Measurements from ENCODE around the gene LRFN2. TPM values are rescaled to one million over a fixed set of nuclear protein-coding genes. Genes with fewer than 3 reads are reported as not detected.

LRFN2 gene
- total RNA-seq, 1 donor from 2014 or later, result not detected

- H3K4me3 ChIP-seq (ENCODE audit: low read depth, low read length), result no peak overlapping the region
- no peak for TF ChIP-seq CTCF (conservative IDR thresholded peaks at IDR 0.05; ENCODE audit: low read depth, low read length)
- no peak for DNase-seq (ENCODE audit: low read depth)
Observed at GRCh38 chr6:40479706-40480105, 107.5 kb downstream of the LRFN2 start.

GRCh38 chr6:40477246-40478126 lies 109.7 kb downstream of the LRFN2 start:
- no peak for TF ChIP-seq CTCF (conservative IDR thresholded peaks at IDR 0.05; ENCODE audit: low read depth, low read length)
- H3K4me3 ChIP-seq (ENCODE audit: low read depth, low read length), result no peak overlapping the region
- DNase-seq (ENCODE audit: low read depth), result no peak

GRCh38 chr6:40476673-40477072 lies 110.5 kb downstream of the LRFN2 start:
- no peak for DNase-seq (ENCODE audit: low read depth)
- no peak for TF ChIP-seq CTCF (conservative IDR thresholded peaks at IDR 0.05; ENCODE audit: low read depth, low read length)
- H3K4me3 ChIP-seq (ENCODE audit: low read depth, low read length), result no peak overlapping the region

GRCh38 chr6:40474937-40475336 lies 112.2 kb downstream of the LRFN2 start:
- no peak overlapping the region for H3K4me3 ChIP-seq (ENCODE audit: low read depth, low read length)
- no peak for TF ChIP-seq CTCF (conservative IDR thresholded peaks at IDR 0.05; ENCODE audit: low read depth, low read length)
- DNase-seq (ENCODE audit: low read depth), result no peak

GRCh38 chr6:40473026-40473425 lies 114.1 kb downstream of the LRFN2 start:
- H3K4me3 ChIP-seq (ENCODE audit: low read depth, low read length), result no peak overlapping the region
- DNase-seq (ENCODE audit: low read depth), result no peak
- no peak for TF ChIP-seq CTCF (conservative IDR thresholded peaks at IDR 0.05; ENCODE audit: low read depth, low read length)

- H3K4me3 ChIP-seq (ENCODE audit: low read depth, low read length), result no peak overlapping the region
- TF ChIP-seq CTCF (conservative IDR thresholded peaks at IDR 0.05; ENCODE audit: low read depth, low read length), result no peak
- DNase-seq (ENCODE audit: low read depth), result no peak
Observed at GRCh38 chr6:40472353-40472752, 114.8 kb downstream of the LRFN2 start.

GRCh38 chr6:40471243-40471642 lies 115.9 kb downstream of the LRFN2 start:
- no peak for DNase-seq (ENCODE audit: low read depth)
- TF ChIP-seq CTCF (conservative IDR thresholded peaks at IDR 0.05; ENCODE audit: low read depth, low read length), result no peak
- no peak overlapping the region for H3K4me3 ChIP-seq (ENCODE audit: low read depth, low read length)

All from epithelial cell of proximal tubule (primary cell).